NT2/D1 (cell line): ENCODE measurements around the gene RIN3.

Source experiments
- DNase-seq: peaks from one replicate; pipeline ENCODE4 v3.0.0-alpha.2; 2011; ENCODE audit warnings: low read depth, low spot score
- H3K27me3 ChIP-seq: 2 replicates; pipeline ENCODE4 v1.6.0; 2011; ENCODE audit warnings: mild to moderate bottlenecking; ENCODE audit not compliant: insufficient read length, insufficient read depth
- H3K36me3 ChIP-seq: 2 replicates; pipeline ENCODE4 v1.6.1; 2011; ENCODE audit warnings: mild to moderate bottlenecking, low read length, mixed read lengths; ENCODE audit not compliant: insufficient read depth, insufficient read length
- H3K4me1 ChIP-seq: 2 replicates; pipeline ENCODE4 v1.5.1; 2011; ENCODE audit not compliant: insufficient read depth, insufficient read length
- H3K4me3 ChIP-seq: 2 replicates; pipeline ENCODE4 v1.5.1; 2011; ENCODE audit warnings: low read depth; ENCODE audit not compliant: insufficient read length
- H3K9ac ChIP-seq: 2 replicates; pipeline ENCODE4 v1.6.0; 2011; ENCODE audit warnings: low read depth; ENCODE audit not compliant: insufficient read length
- H3K9me3 ChIP-seq: 2 replicates; pipeline ENCODE4 v1.5.1; 2011; ENCODE audit warnings: mild to moderate bottlenecking, low read length; ENCODE audit not compliant: insufficient read depth
- SUZ12 ChIP-seq: IDR thresholded peaks from 2 replicates; pipeline ENCODE4 v1.6.1; 2011; ENCODE audit not compliant: insufficient read length, insufficient read depth; ENCODE audit errors: extremely low read depth
- YY1 ChIP-seq: IDR thresholded peaks from 2 replicates; pipeline ENCODE4 v1.6.1; 2011; ENCODE audit not compliant: insufficient read length, insufficient read depth
- ZNF274 ChIP-seq: IDR thresholded peaks from 2 replicates; pipeline ENCODE4 v1.6.1; 2011; ENCODE audit warnings: mild to moderate bottlenecking, low read depth, low read length

Gene RIN3

GRCh38 chr14:92585981-92586937 lies 72.7 kb downstream of the RIN3 start:
- no peak for TF ChIP-seq ZNF274
- TF ChIP-seq SUZ12: no peak
- TF ChIP-seq YY1: no peak
- H3K4me3 ChIP-seq: no peak overlapping the region
- H3K9ac ChIP-seq: no peak overlapping the region
- DNase-seq: no peak
- no peaks in the 10 kb centered on the region for H3K9me3 ChIP-seq
- no peaks in the 10 kb centered on the region for H3K36me3 ChIP-seq
- no peaks in the 10 kb centered on the region for H3K27me3 ChIP-seq
- no peaks in the 10 kb centered on the region for H3K4me1 ChIP-seq

DNA sequence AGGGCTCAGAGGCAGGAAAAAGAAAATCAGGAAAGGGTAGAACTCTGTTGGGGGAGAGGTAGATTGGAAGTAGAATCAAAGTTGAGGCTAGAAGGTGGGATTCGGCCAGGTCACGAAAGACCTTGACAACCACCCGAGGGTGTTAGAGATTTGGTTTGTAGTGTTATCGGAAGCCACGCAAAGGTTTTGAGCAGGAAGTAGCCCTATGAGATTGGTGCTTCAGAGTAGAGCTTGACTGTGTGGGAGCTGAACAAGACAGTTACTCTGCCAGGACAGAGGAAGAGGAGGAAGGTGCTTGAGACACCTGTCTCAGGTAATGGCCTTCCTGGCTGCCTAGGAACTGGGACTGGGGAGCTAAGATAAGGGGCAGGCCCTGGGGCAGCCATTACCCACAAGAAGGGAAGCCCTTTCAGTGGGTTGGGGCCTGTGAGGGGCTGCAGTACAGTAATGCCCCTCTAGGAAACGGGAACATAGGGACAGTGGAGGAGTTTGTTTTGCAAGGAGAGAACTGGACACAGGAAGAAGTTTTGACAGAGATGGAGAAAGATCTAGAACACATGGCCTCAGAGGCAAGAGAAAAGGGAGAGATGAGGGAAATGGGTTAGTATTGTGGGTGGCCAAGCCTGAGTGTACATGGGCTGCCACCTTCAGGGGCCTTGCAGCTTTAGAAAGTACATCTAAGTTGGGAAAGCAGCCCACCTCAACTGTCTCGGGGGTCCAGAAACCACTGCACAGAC lies 73.5 kb downstream of the RIN3 start:
- DNase-seq: no peak
- Histone ChIP-seq H3K27me3 (no peaks in the 10 kb centered on the region), H3K36me3 (no peaks in the 10 kb centered on the region), H3K4me3 (no peak overlapping the region), H3K9me3 (no peaks in the 10 kb centered on the region), H3K4me1 (no peaks in the 10 kb centered on the region), H3K9ac (no peak overlapping the region)
- TF ChIP-seq YY1 (no peak), SUZ12 (no peak), ZNF274 (no peak)

DNA sequence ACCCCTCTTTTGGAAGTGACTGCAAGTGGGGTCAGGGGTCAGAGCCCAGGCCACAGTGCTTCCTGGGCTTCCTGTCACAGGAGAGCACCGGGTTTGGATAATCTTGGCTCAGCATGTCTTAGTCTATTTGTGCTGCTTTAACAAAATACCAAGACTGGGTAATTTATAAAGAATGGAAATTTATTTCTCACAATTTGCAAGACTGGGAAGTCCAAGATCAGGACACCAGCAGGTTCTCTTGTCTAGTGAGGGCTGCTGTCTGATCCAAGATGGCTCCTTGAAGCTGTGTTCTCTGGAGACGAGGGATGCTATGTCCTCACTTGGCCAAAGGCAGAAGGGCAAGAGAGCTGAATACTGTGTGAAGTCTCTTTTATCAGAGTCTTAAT lies 74.1 kb downstream of the RIN3 start:
- Histone ChIP-seq H3K36me3 (no peaks in the 10 kb centered on the region), H3K9me3 (no peaks in the 10 kb centered on the region), H3K9ac (no peak overlapping the region), H3K4me1 (no peaks in the 10 kb centered on the region), H3K4me3 (no peak overlapping the region), H3K27me3 (no peaks in the 10 kb centered on the region)
- DNase-seq: no peak
- TF ChIP-seq YY1 (no peak), SUZ12 (no peak), ZNF274 (no peak)

GRCh38 chr14:92589213-92589852 lies 75.8 kb downstream of the RIN3 start:
- H3K36me3 ChIP-seq: no peaks in the 10 kb centered on the region
- TF ChIP-seq ZNF274 (no peak), YY1 (no peak), SUZ12 (no peak)
- no peaks in the 10 kb centered on the region for H3K9me3 ChIP-seq
- H3K9ac ChIP-seq: no peak overlapping the region
- H3K4me1 ChIP-seq: no peaks in the 10 kb centered on the region
- DNase-seq: no peak
- no peak overlapping the region for H3K4me3 ChIP-seq
- no peaks in the 10 kb centered on the region for H3K27me3 ChIP-seq

DNA sequence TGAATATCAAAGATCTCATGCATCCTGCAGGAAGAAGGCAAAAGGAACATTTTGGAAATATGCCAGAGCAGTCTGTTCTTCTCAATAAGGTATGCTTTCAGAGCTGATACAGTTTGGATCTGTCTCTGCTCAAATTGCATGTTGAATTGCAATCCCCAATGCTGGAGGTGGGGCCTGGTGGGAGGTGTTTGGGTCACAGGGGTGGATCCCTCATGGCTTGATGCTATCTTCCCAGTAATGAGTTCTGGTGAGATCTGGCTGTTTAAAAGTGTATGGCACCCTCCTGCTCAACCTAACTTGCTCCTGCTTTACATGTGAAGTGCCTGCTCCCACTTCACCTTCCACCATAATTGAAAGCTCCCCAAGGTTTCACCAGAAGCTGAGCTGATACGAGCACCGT lies 76.6 kb downstream of the RIN3 start:
- no peaks in the 10 kb centered on the region for H3K36me3 ChIP-seq
- no peaks in the 10 kb centered on the region for H3K4me1 ChIP-seq
- DNase-seq: no peak
- H3K27me3 ChIP-seq: no peaks in the 10 kb centered on the region
- no peak for TF ChIP-seq ZNF274
- TF ChIP-seq YY1: no peak
- no peak for TF ChIP-seq SUZ12
- no peaks in the 10 kb centered on the region for H3K9me3 ChIP-seq
- no peak overlapping the region for H3K9ac ChIP-seq
- no peak overlapping the region for H3K4me3 ChIP-seq

DNA sequence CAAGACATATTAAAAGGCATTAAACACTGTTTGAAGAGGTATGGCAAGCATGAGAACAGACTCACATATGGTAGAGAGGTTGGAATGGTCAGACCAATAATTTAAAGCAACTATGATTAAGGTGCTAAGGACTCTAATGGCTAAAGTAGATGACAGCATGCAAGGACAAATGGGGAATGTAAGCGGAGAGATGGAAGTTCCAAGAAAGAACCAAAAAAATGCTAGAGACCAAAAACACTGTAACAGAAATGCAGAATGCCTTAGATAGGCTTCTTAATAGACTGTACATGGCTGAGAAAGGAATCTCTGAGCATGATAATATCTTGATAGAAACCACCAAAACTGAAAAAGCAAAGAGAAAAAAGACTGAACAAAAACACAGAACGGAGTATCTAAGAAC lies 77.4 kb downstream of the RIN3 start:
- no peak overlapping the region for H3K4me3 ChIP-seq
- no peaks in the 10 kb centered on the region for H3K4me1 ChIP-seq
- no peaks in the 10 kb centered on the region for H3K36me3 ChIP-seq
- no peaks in the 10 kb centered on the region for H3K27me3 ChIP-seq
- TF ChIP-seq ZNF274 (no peak), YY1 (no peak), SUZ12 (no peak)
- DNase-seq: no peak
- no peak overlapping the region for H3K9ac ChIP-seq
- no peaks in the 10 kb centered on the region for H3K9me3 ChIP-seq
